K562 (cell line): ENCODE data around the gene MCMBP. TPM values are rescaled to one million over a fixed set of nuclear protein-coding genes. Genes with fewer than 3 reads are reported as not detected.

ENCODE experiments used
- ARID1B ChIP-seq: fragments of 450-650 bp; IDR thresholded peaks from 2 replicates; pipeline ENCODE4 v1.6.1; 2016; ENCODE audit warnings: antibody characterized with exemption, mild to moderate bottlenecking, inconsistent platforms
- ATF3 ChIP-seq, 2 experiments: fragments of 450-650 bp in 1 of 2; sonication (generic) in 1 of 2; formaldehyde crosslinking in 1 of 2; IDR thresholded peaks in 1 of 2; conservative IDR thresholded peaks in 1 of 2; 2 replicates each; pipeline versions ENCODE4 v1.6.1 to v1.8.1; 2016 to 2023; ENCODE audit warnings: mild to moderate bottlenecking in 2 of 2, moderate library complexity in 2 of 2, inconsistent platforms in 1 of 2, missing genetic modification reagents in 1 of 2
- BRD4 ChIP-seq: fragments of 200-600 bp; sonication (generic); IDR thresholded peaks from 2 replicates; pipeline ENCODE4 v1.6.1; 2017; ENCODE audit warnings: inconsistent platforms
- CBFA2T2 ChIP-seq: fragments of 450-650 bp; conservative IDR thresholded peaks from 2 replicates; pipeline ENCODE4 v1.6.1; 2017; ENCODE audit warnings: mild to moderate bottlenecking
- EGR1 ChIP-seq: fragments of 450-650 bp; conservative IDR thresholded peaks from 2 replicates; pipeline ENCODE4 v1.6.1; 2017; ENCODE audit warnings: mild to moderate bottlenecking
- FOXA1 ChIP-seq: fragments of 450-650 bp; IDR thresholded peaks from 2 replicates; pipeline ENCODE4 v1.6.1; 2016; ENCODE audit warnings: mild to moderate bottlenecking, borderline replicate concordance
- GTF3C2 ChIP-seq: IDR thresholded peaks from 3 replicates; pipeline ENCODE4 v1.6.1; 2011; ENCODE audit warnings: borderline replicate concordance, mild to moderate bottlenecking, moderate library complexity; ENCODE audit not compliant: insufficient read length; ENCODE audit errors: extremely low read depth
- HES1 ChIP-seq: fragments of 450-650 bp; IDR thresholded peaks from 2 replicates; pipeline ENCODE4 v1.6.1; 2016; ENCODE audit warnings: low read depth, mild to moderate bottlenecking, moderate library complexity
- HMBOX1 ChIP-seq: sonication (generic); IDR thresholded peaks from 2 replicates; pipeline ENCODE4 v1.6.1; 2016
- JUND ChIP-seq, 2 experiments: IDR thresholded peaks; 2 replicates in 1 of 2; 3 replicates in 1 of 2; pipeline ENCODE4 v1.6.1; 2011; ENCODE audit warnings: borderline replicate concordance in 2 of 2, low read depth in 2 of 2, low read length in 2 of 2, improper control_type of control experiment in 1 of 2, missing biosample characterization in 1 of 2, missing genetic modification characterization in 1 of 2, missing genetic modification reagents in 1 of 2
- PHF20 ChIP-seq: fragments of 450-650 bp; IDR thresholded peaks from 2 replicates; pipeline ENCODE4 v1.6.1; 2018; ENCODE audit not compliant: partially characterized antibody
- POLR2H ChIP-seq: IDR thresholded peaks from 2 replicates; pipeline ENCODE4 v1.6.1; 2016; ENCODE audit warnings: missing genetic modification characterization, low read depth, mild to moderate bottlenecking, control low read depth, missing compliant biosample characterization, moderate library complexity
- RCOR1 ChIP-seq, 2 experiments: IDR thresholded peaks; 2 replicates each; pipeline ENCODE4 v1.6.1; 2012; ENCODE audit warnings: low read depth in 2 of 2, low read length in 2 of 2, borderline replicate concordance in 1 of 2, improper control_type of control experiment in 1 of 2
- SMARCC2 ChIP-seq: fragments of 450-650 bp; IDR thresholded peaks from 2 replicates; pipeline ENCODE4 v1.6.1; 2017; ENCODE audit warnings: antibody characterized with exemption, moderate library complexity, mild to moderate bottlenecking, low read depth
- SMARCE1 ChIP-seq: fragments of 450-650 bp; IDR thresholded peaks from 2 replicates; pipeline ENCODE4 v1.7.1; 2016; ENCODE audit warnings: mild to moderate bottlenecking
- STAT6 ChIP-seq: sonication (generic); formaldehyde crosslinking; IDR thresholded peaks from 2 replicates; pipeline ENCODE4 v1.8.1; 2023; ENCODE audit warnings: mild to moderate bottlenecking, missing genetic modification reagents
- TEAD4 ChIP-seq, 2 experiments: sonication (generic) in 1 of 2; formaldehyde crosslinking in 1 of 2; IDR thresholded peaks; 2 replicates each; pipeline versions ENCODE4 v1.6.1 to v1.8.0; 2012 to 2022; ENCODE audit warnings: borderline replicate concordance in 1 of 2, inconsistent platforms in 1 of 2, low read length in 1 of 2, mild to moderate bottlenecking in 1 of 2, missing genetic modification reagents in 1 of 2
- ZFP1 ChIP-seq: fragments of 450-650 bp; formaldehyde crosslinking; IDR thresholded peaks from 2 replicates; pipeline ENCODE4 v1.4.0; 2020; ENCODE audit warnings: mild to moderate bottlenecking, mixed read lengths
- polyA plus RNA-seq, 8 experiments: library from polyadenylated mRNA; depleted of rRNA in 4 of 8; stranded (reverse) in 5 of 8; unstranded in 3 of 8; fragments of >200 nt; fragmentation: Nextera tagmentation in 2 of 8; fragmentation: Illumina TruSeq in 1 of 8; extraction: Ambion mirVana in 2 of 8; extraction: Trizol in 1 of 8; gene quantifications; 2 replicates each; pipeline versions ENCODE4 v1.2.1 to v1.2.3, GENCODE V29; 2011 to 2014; ENCODE audit warnings: inconsistent platforms in 1 of 8, missing spikeins in 1 of 8
- total RNA-seq, 7 experiments: library from RNA; depleted of rRNA in 6 of 7; stranded (reverse); fragments of >200 nt in 6 of 7; fragmentation: Illumina TruSeq in 2 of 7; extraction: Trizol in 2 of 7; gene quantifications; 2 replicates each; pipeline versions ENCODE4 v1.2.1 to v1.2.3, GENCODE V29; 2011 to 2021; ENCODE audit warnings: low replicate concordance in 1 of 7

MCMBP gene
- total and polyA plus RNA-seq, 9 of the 15 experiments (the other 6 are each of a cell fraction or from before 2014, with no cell fraction given): 11.2 to 74.3 (median 50.5) TPM

GRCh38 chr10:119834188-119834587 lies 38.5 kb downstream of the MCMBP start (continued):
- TF ChIP-seq GTF3C2 (no peak), SMARCC2 (peak; percentile 74; the same call in 1 of the 2 replicates), SMARCE1 (peak; percentile 91; the same call in 1 of the 2 replicates), HMBOX1 (peak; percentile 54; the same call in 1 of the 2 replicates), POLR2H (tag) (no peak), TEAD4 (IDR thresholded peaks at IDR 0.05; ENCODE audit: low read length) (peak; percentile 38; the same call in 1 of the 2 replicates), TEAD4 (CRISPR knock-in tag; IDR thresholded peaks at IDR 0.05; ENCODE audit: borderline replicate concordance) (no peak), BRD4 (no peak), EGR1 (peak; percentile 55), CBFA2T2 (0 out of 2 replicates have a peak, but pooled peaks have one; percentile 5), FOXA1 (0 out of 2 replicates have a peak, but pooled peaks have one; percentile 38), HES1 (peak; percentile 17; the same call in 1 of the 2 replicates), RCOR1 (IDR thresholded peaks at IDR 0.05; ENCODE audit: borderline replicate concordance in 1 of 2, low read depth in 2 of 2, low read length in 2 of 2) (peak in 1 of 2 experiments; percentile 92; a peak in 2 of 4 replicates), STAT6 (CRISPR knock-in tag) (no peak), ZFP1 (peak; percentile 98), ARID1B (peak; percentile 82), PHF20 (no peak), JUND (IDR thresholded peaks at IDR 0.05; ENCODE audit: borderline replicate concordance, low read depth, low read length) (peak; percentile 90), JUND (tag; IDR thresholded peaks at IDR 0.05; ENCODE audit: borderline replicate concordance, low read depth, low read length) (peak; percentile 84; the same call in 2 of the 3 replicates), ATF3 (IDR thresholded peaks at IDR 0.05) (peak; percentile 73), ATF3 (CRISPR knock-in tag; conservative IDR thresholded peaks at IDR 0.05) (no peak)
